HepG2 (cell line): ENCODE data around the gene MAPRE3. TPM values are rescaled to one million over a fixed set of nuclear protein-coding genes. Genes with fewer than 3 reads are reported as not detected.

Source experiments
- ATAC-seq: fragments of 200-7000 bp; cut with Tn5 transposase; 3 replicates; pipeline ENCODE4 v1.9.1; 2020; ENCODE audit warnings: mild to moderate bottlenecking, moderate library complexity
- BruUV-seq: library from RNA; stranded (reverse); fragments of 400-500 nt; replicated peaks from 2 replicates; lab custom pipeline; 2021; lab: Mats Ljungman, UMichigan
- CTCF ChIA-PET: fragments of 300-600 bp; formaldehyde crosslinking; extraction: SDS; loops from one replicate; lab custom pipeline; 2021; ENCODE audit warnings: low total read pairs, inconsistent platforms, low intra/inter-chr PET ratio; lab: Yijun Ruan, JAX
- POLR2A ChIA-PET: fragments of 350-600 bp; sonication (Branson Sonifier 250); formaldehyde crosslinking; loops from one replicate; lab custom pipeline; 2020; ENCODE audit warnings: antibody characterized with exemption, inconsistent platforms; lab: Yijun Ruan, JAX
- DNase-seq: peaks from one replicate; pipeline ENCODE4 v3.0.0-alpha.2; 2015; ENCODE audit warnings: low spot score
- FAIRE-seq: peaks from 3 replicates; lab custom pipeline; 2011; peaks lifted over from hg19 to GRCh38; lab: Jason Lieb, UNC
- H2AFZ ChIP-seq: one replicate; pipeline ENCODE4 v1.6.1; 2011; ENCODE audit warnings: low read length, inconsistent platforms
- H3K27ac ChIP-seq: fragments of 300-600 bp; 3 replicates; pipeline ENCODE4 v1.8.0; 2011; ENCODE audit warnings: mixed run types, mild to moderate bottlenecking, mixed read lengths, low read length, inconsistent platforms; ENCODE audit not compliant: insufficient read depth; ENCODE audit errors: extremely low read length
- H3K27me3 ChIP-seq, 2 experiments: fragments of 200-600 bp in 1 of 2; 2 replicates in 1 of 2; 3 replicates in 1 of 2; pipeline versions ENCODE4 v1.6.0 to v1.8.0; 2011; ENCODE audit warnings: low read length in 2 of 2, mild to moderate bottlenecking in 2 of 2, moderate library complexity in 2 of 2, inconsistent platforms in 1 of 2; ENCODE audit not compliant: insufficient read depth in 2 of 2, control insufficient read depth in 1 of 2
- H3K36me3 ChIP-seq, 2 experiments: fragments of 200-600 bp in 1 of 2; replicated peaks in 1 of 2; 2 replicates in 1 of 2; 3 replicates in 1 of 2; pipeline versions ENCODE4 v1.5.1 to v1.8.0; 2011; ENCODE audit warnings: low read length in 2 of 2, inconsistent platforms in 1 of 2; ENCODE audit not compliant: insufficient read depth in 2 of 2, control insufficient read depth in 1 of 2
- H3K4me1 ChIP-seq: 2 replicates; pipeline ENCODE4 v1.5.1; 2012; ENCODE audit warnings: low read length, inconsistent platforms; ENCODE audit not compliant: insufficient read depth
- H3K4me2 ChIP-seq: 2 replicates; pipeline ENCODE4 v1.6.0; 2011; ENCODE audit warnings: low read depth, low read length, inconsistent platforms
- H3K4me3 ChIP-seq, 3 experiments: fragments of 200-600 bp in 1 of 3; sonication (generic), shearing (Covaris generic) in 1 of 3; replicated peaks in 1 of 3; 2 replicates each; pipeline ENCODE4 v1.5.1; 2011 to 2016; ENCODE audit warnings: low read length in 3 of 3, inconsistent platforms in 2 of 3, low read depth in 2 of 3, mild to moderate bottlenecking in 2 of 3, control low read depth in 1 of 3, mixed read lengths in 1 of 3; ENCODE audit not compliant: insufficient read depth in 1 of 3
- H3K79me2 ChIP-seq: one replicate; pipeline ENCODE4 v1.6.1; 2011; ENCODE audit warnings: low read length, inconsistent platforms; ENCODE audit not compliant: insufficient read depth
- H3K9ac ChIP-seq: 2 replicates; pipeline ENCODE4 v1.6.0; 2011; ENCODE audit warnings: mild to moderate bottlenecking, low read depth, low read length, inconsistent platforms; ENCODE audit not compliant: insufficient read depth
- H3K9me3 ChIP-seq: 2 replicates; pipeline ENCODE4 v1.5.1; 2012; ENCODE audit warnings: mild to moderate bottlenecking, low read length
- H4K20me1 ChIP-seq: 2 replicates; pipeline ENCODE4 v1.6.0; 2011; ENCODE audit warnings: inconsistent platforms, mild to moderate bottlenecking, low read length, moderate library complexity; ENCODE audit not compliant: insufficient read depth
- JUND ChIP-seq: sonication (generic); formaldehyde crosslinking; IDR thresholded peaks from 2 replicates; pipeline ENCODE4 v1.8.0; 2022; ENCODE audit warnings: mild to moderate bottlenecking, missing genetic modification reagents
- MAFF ChIP-seq: IDR thresholded peaks from 2 replicates; pipeline ENCODE4 v1.6.1; 2011; ENCODE audit warnings: low read depth, low read length, improper control_type of control experiment
- MAFK ChIP-seq, 2 experiments: IDR thresholded peaks in 1 of 2; conservative IDR thresholded peaks in 1 of 2; 2 replicates each; pipeline ENCODE4 v1.6.1; 2011; ENCODE audit warnings: improper control_type of control experiment in 2 of 2, low read length in 2 of 2
- MED8 ChIP-seq: sonication (generic); formaldehyde crosslinking; IDR thresholded peaks from 2 replicates; pipeline ENCODE4 v1.8.1; 2023; ENCODE audit warnings: mild to moderate bottlenecking, missing genetic modification reagents; ENCODE audit not compliant: insufficient replicate concordance
- ZMYM2 ChIP-seq: sonication (generic); formaldehyde crosslinking; IDR thresholded peaks from 2 replicates; pipeline ENCODE4 v1.8.0; 2022; ENCODE audit warnings: mild to moderate bottlenecking, missing genetic modification reagents
- ZNF543 ChIP-seq: sonication (generic); formaldehyde crosslinking; IDR thresholded peaks from 2 replicates; pipeline ENCODE4 v1.4.0; 2020; ENCODE audit warnings: mild to moderate bottlenecking, missing genetic modification reagents
- ZNF629 ChIP-seq: sonication (generic); formaldehyde crosslinking; conservative IDR thresholded peaks from 2 replicates; pipeline ENCODE4 v1.5.0; 2020; ENCODE audit warnings: missing genetic modification reagents
- ZNF713 ChIP-seq: sonication (generic); formaldehyde crosslinking; IDR thresholded peaks from 2 replicates; pipeline ENCODE4 v1.4.0; 2020; ENCODE audit warnings: mild to moderate bottlenecking, missing genetic modification reagents
- ZNF749 ChIP-seq: sonication (generic); formaldehyde crosslinking; IDR thresholded peaks from 2 replicates; pipeline ENCODE4 v1.8.0; 2022; ENCODE audit warnings: mild to moderate bottlenecking, missing genetic modification reagents, moderate library complexity, borderline replicate concordance
- ZNF790 ChIP-seq: sonication (generic); formaldehyde crosslinking; IDR thresholded peaks from 2 replicates; pipeline ENCODE4 v1.8.0; 2022; ENCODE audit warnings: missing genetic modification reagents, mild to moderate bottlenecking, borderline replicate concordance
- WGBS: methylation state at CpG from one replicate; pipeline ENCODE4 v1.1.6; 2017; ENCODE audit warnings: low lambda C conversion rate; 5-methylcytosine and 5-hydroxymethylcytosine counted together
- in situ Hi-C: cut with HindIII; loops from 2 replicates; pipeline ENCODE4 v1.10.0; 2017; ENCODE audit warnings: low pct_unique_long_range_greater_than_20kb; ENCODE audit not compliant: extremely low pct_ligation_motif_present
- intact Hi-C: fragments of 100-400 bp; cut with micrococcal nuclease; formaldehyde crosslinking; loops from one replicate; pipeline ENCODE4 v1.10.0; 2022; ENCODE audit not compliant: unreplicated experiment
- polyA plus RNA-seq, 8 experiments: library from polyadenylated mRNA; depleted of rRNA in 3 of 8; stranded (reverse) in 7 of 8; unstranded in 1 of 8; fragments of >200 nt; fragmentation: Illumina TruSeq in 4 of 8; extraction: Trizol in 4 of 8; gene quantifications; 2 replicates each; pipeline versions ENCODE4 v1.2.1 to v1.2.3, GENCODE V29; 2011 to 2016; ENCODE audit warnings: low read depth in 4 of 8, missing spikeins in 1 of 8, mixed read lengths in 1 of 8; ENCODE audit not compliant: insufficient read depth in 1 of 8
- total RNA-seq, 5 experiments: library from RNA; depleted of rRNA; stranded (reverse); fragments of >200 nt; fragmentation: Illumina TruSeq; extraction: Trizol; gene quantifications; 2 replicates each; pipeline ENCODE4 v1.2.3, GENCODE V29; 2016; ENCODE audit warnings: low read depth in 1 of 5

Gene MAPRE3
- total and polyA plus RNA-seq, 2 of the 13 experiments (the other 11 are each of a cell fraction or from before 2014, with no cell fraction given): 0.31 to 0.91 TPM

DNA sequence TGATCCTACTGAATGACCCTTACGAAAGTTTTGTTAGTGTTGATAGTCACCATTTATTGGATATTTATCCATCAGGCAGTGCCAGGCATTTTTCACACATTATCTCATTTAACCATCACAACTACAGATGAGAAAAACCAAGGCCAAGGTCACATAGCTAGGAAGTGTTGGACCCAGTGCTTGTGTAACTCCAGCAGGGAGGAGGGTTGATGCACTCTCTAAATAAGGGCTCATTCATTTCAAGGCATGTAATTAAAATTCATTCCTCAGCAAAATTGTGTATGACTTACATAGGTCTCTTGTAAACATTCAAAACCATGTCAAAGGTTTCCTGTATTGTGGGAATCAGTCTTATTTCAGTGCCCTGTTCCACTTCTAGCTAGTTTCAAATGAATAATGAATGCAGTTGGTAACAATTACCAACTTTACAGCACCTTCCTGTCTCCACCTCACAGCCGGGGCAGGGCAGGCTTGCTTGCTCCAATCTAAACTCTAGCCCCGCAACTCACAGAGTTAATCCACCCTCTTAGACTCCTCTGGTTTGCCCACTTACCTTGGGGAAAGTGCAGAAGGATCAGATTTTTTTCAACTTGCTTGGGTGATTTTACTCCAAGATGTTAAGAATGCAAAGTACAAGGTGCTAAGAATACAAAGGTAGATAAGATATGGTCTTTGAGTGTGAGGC lies 5.8 kb upstream of the MAPRE3 start:
- no peak for ATAC-seq
- in situ Hi-C loops: loop anchor here (5.0 to 10.0 kb wide), 2 partner anchors 53 to 320 kb away; partner anchors contain the start of gene TRIM54
- Histone ChIP-seq H3K9me3 (no peaks in the 10 kb centered on the region), H3K4me3 (no peak overlapping the region), H2AFZ (no peak overlapping the region), H3K9ac (no peak overlapping the region), H3K27ac (no peak overlapping the region), H3K27me3 (peaks cover 0 to 37% of the 10 kb centered on the region in 2 experiments; a peak in 3 of 5 replicates), H3K4me1 (no peaks in the 10 kb centered on the region), H3K79me2 (no peaks in the 10 kb centered on the region), H3K4me2 (no peak overlapping the region), H3K36me3 (no peaks in the 10 kb centered on the region), H4K20me1 (no peaks in the 10 kb centered on the region)
- intact Hi-C loops: loop anchor here (5.0 kb wide), 1 partner anchor 123 kb away; the partner anchor contains the start of gene KHK
- WGBS: 11% methylated on average over 3 of the region's 3 CpGs
- no peak for DNase-seq
- ChIA-PET CTCF (interaction anchor here (1.3 kb wide), 1 partner anchor 52 kb away, joined by 3 read pairs; no protein-coding TSS in a partner anchor), POLR2A (no interaction called here)
- FAIRE-seq: no peak
- TF ChIP-seq ZMYM2 (CRISPR knock-in tag) (no peak), MAFK (conservative IDR thresholded peaks at IDR 0.05 in 1 of 2, IDR thresholded peaks at IDR 0.05 in 1 of 2; ENCODE audit: low read length in 2 of 2) (peak; percentile 73 to 75), MAFF (peak; percentile 54; the same call in 1 of the 2 replicates), ZNF629 (peak; percentile 34; the same call in 1 of the 2 replicates)
- BruUV-seq: no TSS peak

GRCh38 chr2:26968001-26968400 lies 2.4 kb upstream of the MAPRE3 start:
- H3K4me2 ChIP-seq: no peak overlapping the region
- no peaks in the 10 kb centered on the region for H3K79me2 ChIP-seq
- H4K20me1 ChIP-seq: no peaks in the 10 kb centered on the region
- TF ChIP-seq ZNF543 (CRISPR knock-in tag): no peak
- no peak for TF ChIP-seq ZNF790 (CRISPR knock-in tag)
- no peak for TF ChIP-seq MED8 (CRISPR knock-in tag)
- TF ChIP-seq ZNF713 (CRISPR knock-in tag): no peak
- TF ChIP-seq ZNF749: no peak
- TF ChIP-seq JUND: no peak
- DNase-seq (no peak), ATAC-seq (no peak), FAIRE-seq (no peak)
- no peak overlapping the region for H3K4me3 ChIP-seq
- H3K27ac ChIP-seq: no peak overlapping the region
- H3K4me1 ChIP-seq: peaks cover 13% of the 10 kb centered on the region
- no TSS peak for BruUV-seq
- under 1% methylated on average over 3 of the region's 3 CpGs for whole genome bisulfite sequencing
- H2AFZ ChIP-seq: no peak overlapping the region
- H3K9me3 ChIP-seq: no peaks in the 10 kb centered on the region
- CTCF ChIA-PET: no interaction called here
- intact Hi-C loops: no loop called here
- in situ Hi-C loops: loop anchor here (10.0 kb wide), 1 partner anchor 317 kb away; the partner anchor contains the start of gene TRIM54
- POLR2A ChIA-PET: no interaction called here
- H3K36me3 ChIP-seq: no peaks in the 10 kb centered on the region
- peaks cover 0 to 41% of the 10 kb centered on the region in 2 experiments; a peak in 4 of 5 replicates for H3K27me3 ChIP-seq
- no peak overlapping the region for H3K9ac ChIP-seq
